GM19328 (cell line): Measurements from ENCODE around the gene TRIM71.
"Not testable (repeated sequence)": the region's sequence is repeated elsewhere in the genome, so short reads cannot be mapped to it uniquely, and the experiment has no call there.

Experiments used
- ATAC-seq: cut with Tn5 transposase; IDR thresholded peaks from one replicate; pipeline ENCODE4 v1.9.1; 2021; ENCODE audit warnings: mild to moderate bottlenecking, moderate library complexity; ENCODE audit not compliant: unreplicated experiment

TRIM71 gene

DNA sequence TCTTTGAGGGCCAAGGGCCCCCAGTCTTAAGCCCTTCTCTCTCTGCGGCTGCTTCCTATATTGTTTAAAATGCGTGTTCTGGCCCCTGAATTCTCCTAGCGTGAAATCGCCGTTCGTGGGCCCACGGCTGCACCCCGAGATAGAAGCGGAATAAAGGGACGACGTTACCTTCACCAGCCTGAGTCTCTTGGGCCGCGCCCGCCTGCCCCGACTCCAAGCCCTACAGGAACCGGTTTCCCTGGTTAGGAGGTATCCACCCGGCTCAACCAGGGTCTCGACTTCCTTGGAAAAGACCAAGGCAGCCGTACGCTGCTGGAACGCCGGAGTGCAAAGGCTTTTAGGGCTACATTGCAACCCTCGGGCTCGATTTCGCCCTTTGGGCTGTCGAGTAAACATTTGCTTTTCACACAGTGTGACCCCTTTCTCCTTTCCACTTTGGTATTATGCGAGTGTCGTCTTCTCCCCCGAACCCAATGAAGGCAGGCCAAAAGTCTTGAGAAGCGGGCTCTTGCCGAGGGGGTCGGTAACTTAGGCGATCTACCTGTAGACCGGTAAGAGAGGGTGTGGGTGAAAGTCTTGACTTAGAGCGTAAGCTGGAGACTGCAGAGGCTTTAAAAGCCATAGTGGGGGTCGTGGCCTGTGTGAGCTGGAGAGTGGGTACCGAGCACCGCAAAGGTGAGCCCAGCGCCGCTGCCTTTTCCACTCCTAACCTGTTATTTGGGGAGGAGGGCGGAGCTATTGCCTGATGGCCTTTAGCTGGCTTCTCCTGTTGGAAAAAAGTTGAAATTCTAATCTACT, 2.0 kb downstream of the TRIM71 start:
- no peak for ATAC-seq

GRCh38 chr3:32820430-32820829, 2.6 kb downstream of the TRIM71 start:
- no peak for ATAC-seq

DNA sequence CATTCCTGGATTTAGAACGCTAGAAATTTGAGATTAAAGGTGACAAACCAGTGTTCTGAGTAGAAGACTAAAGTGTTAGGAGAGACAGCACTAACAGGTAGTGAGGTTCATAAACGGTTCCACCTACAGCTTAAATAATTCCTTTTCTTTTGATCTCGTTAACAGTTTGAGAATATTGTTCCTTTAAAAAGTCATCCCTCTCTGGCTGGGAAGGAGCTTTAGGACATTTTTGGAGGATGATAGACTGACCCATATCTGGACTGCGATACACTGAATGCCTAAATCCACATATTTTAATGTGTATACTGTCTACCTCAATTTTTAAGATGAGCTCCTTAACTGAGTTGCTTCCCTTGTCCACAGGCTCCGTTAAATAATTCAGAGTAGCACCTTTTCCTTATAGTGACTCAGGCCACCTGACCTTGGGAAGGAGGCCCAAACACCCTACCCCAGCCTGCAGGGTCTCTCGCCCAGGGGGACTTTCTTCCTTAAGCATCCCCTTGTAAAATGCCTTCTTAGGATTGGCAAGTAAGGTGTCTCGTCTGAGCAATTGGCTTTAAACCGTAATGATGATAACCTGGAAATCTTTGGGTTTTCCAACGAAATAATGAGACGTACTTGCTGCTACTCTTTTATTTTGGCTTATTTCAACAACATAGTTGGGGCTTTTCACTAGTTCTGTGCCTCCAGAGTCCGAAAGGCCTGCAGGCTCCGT, 3.3 kb downstream of the TRIM71 start:
- ATAC-seq, result no peak

DNA sequence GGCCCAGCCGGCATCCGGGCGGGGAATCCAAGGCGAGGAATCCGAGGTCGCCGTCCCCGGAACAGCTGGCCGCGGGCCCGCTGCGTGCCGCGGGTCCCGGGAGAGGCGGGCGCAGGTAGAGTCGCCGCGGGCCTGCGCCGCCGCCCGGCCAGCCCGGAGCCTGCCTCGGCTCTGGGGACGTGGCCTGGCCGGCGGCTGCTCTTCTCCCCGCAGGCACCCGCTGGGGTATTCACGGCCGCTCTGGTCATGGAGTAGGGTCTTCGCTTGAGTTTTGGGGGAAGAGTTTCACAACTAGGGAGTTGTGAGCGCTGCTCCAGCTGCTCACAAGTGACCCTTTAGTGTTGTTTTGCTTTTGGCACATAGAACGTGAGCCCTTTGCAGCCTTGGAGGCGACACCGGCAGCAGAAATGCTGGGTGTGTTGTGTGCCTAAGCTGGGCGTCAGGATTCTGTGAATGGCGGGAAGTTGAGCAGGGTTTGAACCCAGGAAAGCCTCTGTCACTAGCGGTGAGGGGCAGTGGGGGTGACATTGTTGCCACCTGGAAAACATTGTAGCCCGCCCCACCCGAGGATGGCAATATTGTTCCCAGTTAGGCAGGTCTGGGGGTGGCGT, 4.0 kb downstream of the TRIM71 start:
- ATAC-seq, result no peak

DNA sequence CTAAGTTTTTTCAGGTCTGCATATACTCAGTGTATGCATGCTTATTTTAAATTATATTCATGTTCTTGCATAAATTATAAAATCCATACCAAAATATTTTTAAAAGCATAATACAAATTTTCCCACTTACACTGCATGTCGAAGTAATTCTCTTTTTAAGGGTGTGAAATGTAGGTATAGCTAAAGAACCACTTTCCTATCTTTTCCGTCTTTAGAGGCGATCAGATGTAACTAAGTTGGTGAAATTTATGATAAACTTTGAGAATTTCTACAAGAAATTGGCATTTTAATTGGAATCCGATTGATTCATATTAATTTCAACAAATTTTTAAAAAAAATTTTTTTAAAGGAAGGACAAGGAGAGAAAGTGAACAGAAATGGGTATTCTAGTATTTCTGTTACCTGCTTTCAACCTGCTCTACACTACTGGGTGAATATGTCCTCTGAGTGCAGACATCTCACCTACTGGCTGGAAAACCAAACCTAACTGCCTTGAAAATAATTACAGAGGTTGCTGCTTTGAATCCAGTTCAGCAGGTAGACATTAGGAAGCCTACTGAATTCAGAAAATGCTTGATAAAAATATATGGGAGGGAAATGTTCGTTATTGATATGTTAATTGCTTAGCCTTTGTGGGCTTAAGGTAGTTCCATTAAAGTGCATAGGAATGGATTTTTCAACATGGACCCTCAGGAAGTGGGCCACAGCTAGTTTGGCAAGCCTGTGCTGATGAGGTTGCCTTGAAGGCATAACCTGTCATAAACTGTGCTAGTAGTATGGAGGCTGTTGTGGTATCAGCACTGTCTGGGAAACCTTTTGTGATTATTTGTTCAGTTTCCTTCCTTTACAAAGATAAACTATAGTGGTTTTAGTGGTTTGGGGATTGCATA, 5.1 kb downstream of the TRIM71 start:
- no peak for ATAC-seq

GRCh38 chr3:32823641-32824184, 5.9 kb downstream of the TRIM71 start:
- ATAC-seq, result not testable (repeated sequence)

DNA sequence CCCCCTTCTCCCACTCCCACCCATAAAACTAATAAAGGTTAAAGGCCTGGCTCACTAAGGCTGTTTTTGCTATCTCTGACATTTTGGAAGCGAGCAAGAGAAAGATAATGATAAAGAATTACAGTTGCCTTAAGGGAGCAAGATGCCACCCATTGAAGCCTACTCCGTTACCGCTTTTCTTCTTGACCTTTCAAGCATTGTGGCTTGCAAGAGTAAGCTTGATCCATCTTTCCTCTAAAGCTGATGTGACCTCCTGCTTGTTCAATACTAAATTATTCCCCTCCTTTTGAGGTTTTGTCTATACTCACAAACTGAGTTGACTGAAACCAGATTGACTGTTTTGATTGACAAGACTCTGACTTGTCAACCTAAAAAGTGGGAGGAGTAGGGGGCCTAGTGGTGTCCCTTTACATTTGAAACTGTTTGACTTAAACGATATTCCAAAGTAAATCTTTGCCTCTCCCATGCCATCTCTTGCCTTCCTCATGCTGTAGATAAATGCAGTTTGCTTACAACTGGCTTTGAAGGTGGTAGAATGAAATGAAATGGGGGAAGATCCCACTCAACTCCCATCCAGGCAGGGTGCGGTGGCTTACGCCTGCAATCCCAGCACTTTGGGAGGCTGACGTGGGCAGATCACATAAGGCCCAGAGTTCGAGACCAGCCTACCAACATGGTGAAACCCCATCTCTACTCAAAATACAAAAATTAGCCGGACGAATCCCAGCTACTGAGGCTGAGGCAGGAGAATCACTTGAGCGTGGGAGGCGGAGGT, 8.0 kb downstream of the TRIM71 start:
- ATAC-seq, result no peak

DNA sequence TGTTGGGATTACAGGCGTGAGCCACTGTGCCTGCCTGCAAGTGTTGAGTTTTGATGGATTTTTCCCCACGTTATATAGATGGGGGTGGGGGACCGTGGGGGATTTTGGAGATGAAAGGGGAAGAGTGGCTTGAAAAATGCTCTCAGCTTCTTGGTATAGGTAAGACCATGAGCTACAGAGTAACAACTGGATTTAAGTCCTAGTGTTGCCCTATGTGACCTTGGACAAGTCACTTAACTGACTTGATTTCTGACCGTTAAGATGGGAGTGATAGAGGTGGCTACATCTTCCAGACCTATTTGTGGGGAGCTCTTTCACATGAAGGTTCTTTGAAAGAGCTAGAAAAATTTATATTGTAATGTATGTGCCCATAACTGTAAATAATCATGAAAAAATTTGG, 13.3 kb downstream of the TRIM71 start:
- ATAC-seq, result no peak

DNA sequence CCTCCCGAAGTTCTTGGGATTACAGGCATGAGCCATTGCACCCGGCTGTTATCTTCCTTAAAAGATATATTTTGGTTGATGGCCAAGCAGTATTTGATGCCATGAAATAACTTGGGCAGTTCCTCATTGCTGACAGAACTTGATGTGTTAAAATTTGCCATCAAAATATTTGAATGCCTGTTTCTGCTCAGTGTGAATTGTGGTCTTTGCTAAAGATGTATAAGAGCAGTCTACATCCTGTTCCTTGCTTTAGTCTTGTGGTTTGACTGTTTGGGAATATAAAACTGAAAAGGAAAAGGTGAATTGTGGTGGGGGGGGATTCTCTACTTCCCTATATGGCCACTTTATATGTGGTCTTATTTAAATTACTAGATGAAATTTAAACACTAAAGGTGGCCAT, 14.0 kb downstream of the TRIM71 start:
- ATAC-seq, result no peak

DNA sequence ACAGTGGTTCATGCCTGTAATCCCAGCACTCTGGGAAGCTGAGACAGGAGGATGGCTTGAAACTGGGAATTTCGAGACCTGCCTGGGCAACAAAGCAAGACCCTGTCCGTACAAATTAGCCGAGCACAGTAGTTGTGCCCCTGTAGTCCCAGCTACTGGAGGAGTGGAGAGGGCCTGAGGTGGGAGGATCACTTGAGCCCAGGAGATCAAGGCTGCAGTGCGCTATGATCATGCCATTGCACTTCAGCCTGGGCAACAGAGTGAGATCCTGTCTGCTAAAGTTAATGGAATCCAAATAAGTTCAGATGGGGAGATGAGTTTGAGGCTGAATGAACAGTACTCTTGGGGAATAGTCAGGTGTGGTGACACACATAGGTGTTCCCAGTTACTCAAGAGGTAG, 14.4 kb downstream of the TRIM71 start:
- ATAC-seq, result no peak

- ATAC-seq, result no peak
These were observed 17.2 kb downstream of the TRIM71 start for GRCh38 chr3:32835049-32835371.

GRCh38 chr3:32835961-32836360, 18.2 kb downstream of the TRIM71 start:
- ATAC-seq, result no peak

- no peak for ATAC-seq
These were observed 18.8 kb downstream of the TRIM71 start for GRCh38 chr3:32836601-32837000.

- ATAC-seq, result no peak
These were observed 19.6 kb downstream of the TRIM71 start for GRCh38 chr3:32837366-32837765.

DNA sequence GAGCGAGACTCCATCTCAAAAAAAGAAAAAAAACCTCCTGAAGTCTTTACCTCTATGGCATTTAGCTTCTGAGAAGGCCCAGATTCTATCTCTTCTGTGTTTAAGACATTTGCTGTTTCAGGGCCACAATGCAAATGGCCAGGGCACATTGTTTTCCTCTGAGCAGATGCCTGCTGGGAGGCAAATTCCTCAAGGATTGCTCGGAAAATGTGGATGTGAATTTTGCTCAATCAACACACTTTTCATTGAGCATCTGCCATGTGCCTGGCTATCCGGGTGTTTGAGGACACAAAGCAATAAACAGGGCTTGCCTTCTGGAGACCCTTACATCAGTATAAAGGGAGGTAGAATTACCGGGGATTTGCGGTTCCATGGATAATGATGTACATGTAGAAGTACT, 20.0 kb downstream of the TRIM71 start:
- ATAC-seq, result no peak

- no peak for ATAC-seq
These were observed 21.9 kb downstream of the TRIM71 start for GRCh38 chr3:32839714-32840085.

- ATAC-seq, result no peak
These were observed 22.5 kb downstream of the TRIM71 start for GRCh38 chr3:32840086-32840841.

DNA sequence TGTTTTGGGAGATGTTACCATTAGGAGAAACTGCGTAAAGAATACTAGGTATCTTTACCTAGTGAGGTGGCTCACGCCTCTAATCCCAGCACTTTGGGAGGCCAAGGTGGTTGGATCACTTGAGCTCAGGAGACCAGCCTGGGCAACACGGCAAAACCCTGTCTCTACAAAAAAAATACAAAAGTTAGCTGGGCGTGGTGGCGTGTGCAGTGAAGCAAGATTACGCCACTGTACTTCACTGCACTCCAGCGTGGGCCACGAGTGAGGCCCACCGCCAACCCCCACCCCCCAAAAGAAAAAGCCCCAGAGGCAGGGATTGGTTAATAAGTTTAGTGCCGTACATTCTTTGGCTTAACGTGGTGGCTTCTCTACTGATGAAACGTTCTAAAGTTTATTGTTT, 23.5 kb downstream of the TRIM71 start:
- no peak for ATAC-seq

- no peak for ATAC-seq
These were observed 24.2 kb downstream of the TRIM71 start for GRCh38 chr3:32841867-32842470.
